HG02884 (cell line): ENCODE data around the gene KDM5B.

ENCODE experiments used
- ATAC-seq: cut with Tn5 transposase; IDR thresholded peaks from one replicate; pipeline ENCODE4 v1.9.1; 2021; ENCODE audit warnings: mild to moderate bottlenecking, moderate library complexity; ENCODE audit not compliant: unreplicated experiment

KDM5B gene

GRCh38 chr1:202688401-202688800 lies 119.8 kb downstream of the KDM5B start:
- no peak for ATAC-seq

- ATAC-seq: no peak
Measured at GRCh38 chr1:202687798-202688197, 120.4 kb downstream of the KDM5B start.

GRCh38 chr1:202687370-202687769 lies 120.9 kb downstream of the KDM5B start:
- ATAC-seq: no peak

DNA sequence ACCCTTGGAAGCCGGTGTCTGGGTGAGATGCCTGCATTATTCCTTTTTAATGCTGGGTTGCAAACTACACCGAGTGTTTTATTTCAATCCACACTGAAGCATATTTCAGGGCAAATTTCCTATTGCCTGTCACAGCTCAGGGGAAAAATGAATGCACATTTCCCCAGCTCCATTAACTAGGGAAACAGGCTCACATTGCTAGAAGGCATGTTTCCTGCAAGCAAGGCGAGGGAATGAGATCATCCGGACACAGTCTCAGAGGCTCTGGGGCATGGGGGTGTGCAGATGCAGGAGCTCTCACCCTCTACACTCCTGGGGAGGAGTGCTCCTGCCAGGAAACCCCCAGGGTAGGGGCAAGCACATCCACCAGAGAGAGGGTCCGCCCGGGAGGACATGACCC lies 122.6 kb downstream of the KDM5B start:
- no peak for ATAC-seq

DNA sequence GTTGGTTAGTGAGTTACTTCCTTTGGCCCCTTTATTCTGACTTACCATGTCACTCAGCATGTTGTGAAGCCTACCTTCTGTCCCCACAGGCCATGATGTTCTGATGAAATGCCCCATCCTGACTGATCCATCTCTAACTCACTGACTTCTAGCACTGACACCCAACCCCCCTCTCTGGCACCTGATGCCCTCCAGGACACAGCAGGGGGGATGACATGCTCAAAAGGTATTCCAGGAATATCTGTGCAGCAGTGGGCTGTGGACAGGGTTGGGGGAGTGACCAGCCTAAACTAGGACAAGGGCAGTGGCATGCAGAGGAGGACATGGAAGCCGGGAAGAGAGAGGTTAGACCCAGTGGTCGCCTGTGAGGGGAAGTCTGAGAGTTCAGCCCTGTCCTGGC lies 123.5 kb downstream of the KDM5B start:
- ATAC-seq: no peak

DNA sequence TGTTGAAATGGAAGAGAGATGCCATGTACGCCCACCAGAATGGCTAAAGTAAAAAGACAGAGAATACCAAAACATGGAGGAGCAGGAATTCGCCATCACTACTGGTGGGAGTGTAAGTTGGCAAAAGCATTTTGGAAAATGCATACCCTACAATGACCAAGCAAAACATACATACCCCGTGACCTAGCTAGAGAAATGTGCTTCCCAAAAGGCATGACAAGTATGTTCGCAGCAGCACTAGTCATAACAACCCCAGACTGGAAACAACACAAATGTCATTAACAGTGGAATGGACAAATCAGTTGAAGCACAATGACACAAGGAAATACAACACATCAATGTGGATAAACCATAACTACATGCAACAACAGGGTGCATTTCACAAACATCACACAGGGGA lies 125.2 kb downstream of the KDM5B start:
- no peak for ATAC-seq

DNA sequence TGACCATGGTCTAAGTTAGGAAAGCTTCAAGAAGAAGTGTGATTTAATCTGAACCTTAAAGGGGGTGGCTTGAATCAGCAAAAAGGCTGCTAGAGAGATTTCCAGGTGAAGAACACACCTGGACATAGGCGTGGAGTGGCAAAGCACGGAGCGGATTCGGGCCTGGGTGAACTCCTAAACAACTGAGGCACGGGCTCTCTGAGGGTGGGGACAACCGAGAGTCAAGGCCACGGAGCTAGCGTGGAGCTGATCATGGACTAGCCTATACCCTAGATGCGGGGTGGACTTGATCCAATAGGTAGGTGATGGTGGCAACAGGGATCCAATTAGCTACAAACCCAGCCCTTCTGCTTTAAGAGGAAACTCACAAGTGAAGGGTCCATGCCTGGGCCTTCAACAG lies 125.7 kb downstream of the KDM5B start:
- no peak for ATAC-seq

DNA sequence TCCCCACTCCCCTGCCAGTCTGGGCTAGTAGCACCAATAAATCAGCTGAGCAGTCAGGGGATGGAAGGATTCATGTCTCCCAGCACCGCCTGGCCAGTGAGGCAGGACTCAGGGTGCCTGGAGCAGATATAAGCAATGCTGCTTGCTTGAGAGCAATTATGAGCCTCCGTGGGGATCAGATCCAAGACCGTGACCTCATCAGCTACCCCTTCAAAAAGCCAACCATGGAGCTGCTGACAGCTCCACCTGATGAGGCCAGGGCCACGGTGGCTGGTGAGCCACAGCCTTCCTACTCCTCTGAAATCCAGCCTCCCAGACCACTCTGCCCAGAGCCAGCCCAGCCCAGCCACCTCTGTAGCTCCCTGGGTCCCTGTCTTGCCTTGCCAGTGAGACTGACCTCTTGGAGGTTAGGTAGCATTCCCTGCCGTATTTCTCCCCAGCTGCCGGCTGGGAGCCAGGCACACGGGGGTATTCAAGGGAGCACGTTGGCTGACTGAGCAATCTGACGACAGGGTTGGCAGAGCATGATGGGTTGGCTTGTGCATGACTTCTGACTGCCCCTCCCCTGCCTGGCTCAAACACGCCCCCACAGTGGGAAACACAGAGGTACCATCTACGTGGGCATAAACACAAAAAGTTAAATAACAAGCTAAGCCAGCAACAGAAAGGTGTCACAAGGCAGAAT lies 126.3 kb downstream of the KDM5B start:
- ATAC-seq: no peak

DNA sequence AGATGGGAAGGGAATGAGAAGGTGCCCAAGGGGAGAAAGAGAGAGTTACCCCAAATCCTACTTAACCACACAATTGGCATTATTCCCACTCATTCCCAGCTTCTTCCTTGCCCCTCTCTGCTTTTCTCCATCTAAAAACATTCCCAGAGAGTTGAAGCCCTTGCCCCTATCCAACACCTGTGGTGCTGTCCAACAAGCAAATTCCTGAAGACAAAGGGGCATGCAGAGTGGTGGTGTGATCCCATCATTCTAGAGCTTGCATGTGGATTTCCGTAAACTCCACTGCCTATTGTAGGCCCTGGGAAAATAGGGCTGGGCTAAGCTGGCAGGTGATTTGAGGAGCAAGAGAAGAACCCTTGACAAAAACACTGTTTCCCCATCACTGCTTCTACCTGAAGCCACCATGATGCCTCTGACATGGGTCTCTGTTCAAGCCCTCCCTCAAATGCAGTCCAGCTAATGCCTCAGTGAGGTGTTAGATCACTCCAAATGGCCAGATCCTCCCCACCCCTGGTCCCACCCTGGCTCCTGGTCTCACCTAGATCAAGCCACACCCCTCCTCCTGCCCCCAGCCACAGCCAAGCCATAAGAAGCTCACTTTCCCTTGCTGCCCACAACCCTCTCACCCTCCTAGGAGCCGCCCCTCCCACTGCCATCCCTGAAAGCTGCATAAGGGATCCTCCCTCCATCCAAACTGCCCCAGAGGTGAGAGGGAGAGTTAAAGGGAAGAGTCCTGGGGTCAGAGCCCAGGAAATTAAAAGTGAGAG lies 127.5 kb downstream of the KDM5B start:
- no peak for ATAC-seq

- ATAC-seq: no peak
Measured at GRCh38 chr1:202679406-202680177, 128.6 kb downstream of the KDM5B start.

- ATAC-seq: no peak
Measured at GRCh38 chr1:202677433-202677832, 130.8 kb downstream of the KDM5B start.
